HepG2 (cell line): ENCODE data around the gene TBC1D10A. TPM values are rescaled to one million over a fixed set of nuclear protein-coding genes. Genes with fewer than 3 reads are reported as not detected.

Source experiments
- FOXK1 ChIP-seq: sonication (generic); formaldehyde crosslinking; IDR thresholded peaks from 2 replicates; pipeline ENCODE4 v1.4.0; 2020; ENCODE audit warnings: low read depth, missing genetic modification reagents, borderline replicate concordance
- IRX3 ChIP-seq: sonication (generic); formaldehyde crosslinking; IDR thresholded peaks from 2 replicates; pipeline ENCODE4 v1.8.1; 2023; ENCODE audit warnings: mild to moderate bottlenecking, low read depth, missing genetic modification reagents, borderline replicate concordance
- MBNL3 ChIP-seq: fragments of 250-450 bp; sonication (Bioruptor Pico); conservative IDR thresholded peaks from 2 replicates; pipeline ENCODE4 v1.8.0; 2022; ENCODE audit warnings: mild to moderate bottlenecking, inconsistent platforms
- NCOA5 ChIP-seq: sonication (generic); formaldehyde crosslinking; IDR thresholded peaks from 2 replicates; pipeline ENCODE4 v1.4.0; 2020; ENCODE audit warnings: missing genetic modification reagents
- PRDM15 ChIP-seq: sonication (generic); formaldehyde crosslinking; IDR thresholded peaks from 2 replicates; pipeline ENCODE4 v1.4.0; 2020; ENCODE audit warnings: missing genetic modification reagents
- TMF1 ChIP-seq: sonication (generic); formaldehyde crosslinking; IDR thresholded peaks from 2 replicates; pipeline ENCODE4 v1.8.1; 2022; ENCODE audit warnings: low read depth, missing genetic modification reagents
- TRIM24 ChIP-seq: sonication (generic); formaldehyde crosslinking; IDR thresholded peaks from 2 replicates; pipeline ENCODE4 v1.8.0; 2022; ENCODE audit warnings: mild to moderate bottlenecking, missing genetic modification reagents
- ZBTB4 ChIP-seq: sonication (generic); formaldehyde crosslinking; IDR thresholded peaks from 2 replicates; pipeline ENCODE4 v1.4.0; 2020; ENCODE audit warnings: missing genetic modification reagents, mild to moderate bottlenecking, borderline replicate concordance
- ZNF30 ChIP-seq: sonication (generic); formaldehyde crosslinking; IDR thresholded peaks from 2 replicates; pipeline ENCODE4 v1.5.0; 2020; ENCODE audit warnings: mild to moderate bottlenecking, missing genetic modification reagents
- ZNF558 ChIP-seq: sonication (generic); formaldehyde crosslinking; IDR thresholded peaks from 2 replicates; pipeline ENCODE4 v1.9.0; 2022; ENCODE audit warnings: mild to moderate bottlenecking, missing genetic modification reagents, borderline replicate concordance
- ZNF891 ChIP-seq: sonication (generic); formaldehyde crosslinking; IDR thresholded peaks from 2 replicates; pipeline ENCODE4 v1.5.0; 2020; ENCODE audit warnings: mild to moderate bottlenecking, missing genetic modification reagents
- polyA plus RNA-seq, 8 experiments: library from polyadenylated mRNA; depleted of rRNA in 3 of 8; stranded (reverse) in 7 of 8; unstranded in 1 of 8; fragments of >200 nt; fragmentation: Illumina TruSeq in 4 of 8; extraction: Trizol in 4 of 8; gene quantifications; 2 replicates each; pipeline versions ENCODE4 v1.2.1 to v1.2.3, GENCODE V29; 2011 to 2016; ENCODE audit warnings: low read depth in 4 of 8, missing spikeins in 1 of 8, mixed read lengths in 1 of 8; ENCODE audit not compliant: insufficient read depth in 1 of 8
- total RNA-seq, 5 experiments: library from RNA; depleted of rRNA; stranded (reverse); fragments of >200 nt; fragmentation: Illumina TruSeq; extraction: Trizol; gene quantifications; 2 replicates each; pipeline ENCODE4 v1.2.3, GENCODE V29; 2016; ENCODE audit warnings: low read depth in 1 of 5
- TF ChIP-seq, protein P1 (sequence below): sonication (generic); formaldehyde crosslinking; IDR thresholded peaks from 2 replicates; pipeline ENCODE4 v1.4.0; 2020; ENCODE audit warnings: missing genetic modification reagents, borderline replicate concordance
- TF ChIP-seq, protein P2 (sequence below): sonication (generic); formaldehyde crosslinking; IDR thresholded peaks from 2 replicates; pipeline ENCODE4 v1.8.1; 2022; ENCODE audit warnings: mild to moderate bottlenecking, missing genetic modification reagents
- TF ChIP-seq, protein P3 (sequence below): sonication (generic); formaldehyde crosslinking; IDR thresholded peaks from 2 replicates; pipeline ENCODE4 v1.8.1; 2023; ENCODE audit warnings: mild to moderate bottlenecking, missing genetic modification reagents

Gene TBC1D10A
- total and polyA plus RNA-seq, 2 of the 13 experiments (the other 11 are each of a cell fraction or from before 2014, with no cell fraction given): 4.2 to 4.9 TPM

- peak; percentile 59; the same call in 1 of the 2 replicates for TF ChIP-seq PRDM15 (CRISPR knock-in tag)
- TF ChIP-seq, protein P1, sequence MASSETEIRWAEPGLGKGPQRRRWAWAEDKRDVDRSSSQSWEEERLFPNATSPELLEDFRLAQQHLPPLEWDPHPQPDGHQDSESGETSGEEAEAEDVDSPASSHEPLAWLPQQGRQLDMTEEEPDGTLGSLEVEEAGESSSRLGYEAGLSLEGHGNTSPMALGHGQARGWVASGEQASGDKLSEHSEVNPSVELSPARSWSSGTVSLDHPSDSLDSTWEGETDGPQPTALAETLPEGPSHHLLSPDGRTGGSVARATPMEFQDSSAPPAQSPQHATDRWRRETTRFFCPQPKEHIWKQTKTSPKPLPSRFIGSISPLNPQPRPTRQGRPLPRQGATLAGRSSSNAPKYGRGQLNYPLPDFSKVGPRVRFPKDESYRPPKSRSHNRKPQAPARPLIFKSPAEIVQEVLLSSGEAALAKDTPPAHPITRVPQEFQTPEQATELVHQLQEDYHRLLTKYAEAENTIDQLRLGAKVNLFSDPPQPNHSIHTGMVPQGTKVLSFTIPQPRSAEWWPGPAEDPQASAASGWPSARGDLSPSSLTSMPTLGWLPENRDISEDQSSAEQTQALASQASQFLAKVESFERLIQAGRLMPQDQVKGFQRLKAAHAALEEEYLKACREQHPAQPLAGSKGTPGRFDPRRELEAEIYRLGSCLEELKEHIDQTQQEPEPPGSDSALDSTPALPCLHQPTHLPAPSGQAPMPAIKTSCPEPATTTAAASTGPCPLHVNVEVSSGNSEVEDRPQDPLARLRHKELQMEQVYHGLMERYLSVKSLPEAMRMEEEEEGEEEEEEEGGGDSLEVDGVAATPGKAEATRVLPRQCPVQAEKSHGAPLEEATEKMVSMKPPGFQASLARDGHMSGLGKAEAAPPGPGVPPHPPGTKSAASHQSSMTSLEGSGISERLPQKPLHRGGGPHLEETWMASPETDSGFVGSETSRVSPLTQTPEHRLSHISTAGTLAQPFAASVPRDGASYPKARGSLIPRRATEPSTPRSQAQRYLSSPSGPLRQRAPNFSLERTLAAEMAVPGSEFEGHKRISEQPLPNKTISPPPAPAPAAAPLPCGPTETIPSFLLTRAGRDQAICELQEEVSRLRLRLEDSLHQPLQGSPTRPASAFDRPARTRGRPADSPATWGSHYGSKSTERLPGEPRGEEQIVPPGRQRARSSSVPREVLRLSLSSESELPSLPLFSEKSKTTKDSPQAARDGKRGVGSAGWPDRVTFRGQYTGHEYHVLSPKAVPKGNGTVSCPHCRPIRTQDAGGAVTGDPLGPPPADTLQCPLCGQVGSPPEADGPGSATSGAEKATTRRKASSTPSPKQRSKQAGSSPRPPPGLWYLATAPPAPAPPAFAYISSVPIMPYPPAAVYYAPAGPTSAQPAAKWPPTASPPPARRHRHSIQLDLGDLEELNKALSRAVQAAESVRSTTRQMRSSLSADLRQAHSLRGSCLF (CRISPR knock-in tag): no peak
- TF ChIP-seq ZBTB4: no peak
- TF ChIP-seq FOXK1 (CRISPR knock-in tag): peak; percentile 43; the same call in 1 of the 2 replicates
- TF ChIP-seq, protein P2, sequence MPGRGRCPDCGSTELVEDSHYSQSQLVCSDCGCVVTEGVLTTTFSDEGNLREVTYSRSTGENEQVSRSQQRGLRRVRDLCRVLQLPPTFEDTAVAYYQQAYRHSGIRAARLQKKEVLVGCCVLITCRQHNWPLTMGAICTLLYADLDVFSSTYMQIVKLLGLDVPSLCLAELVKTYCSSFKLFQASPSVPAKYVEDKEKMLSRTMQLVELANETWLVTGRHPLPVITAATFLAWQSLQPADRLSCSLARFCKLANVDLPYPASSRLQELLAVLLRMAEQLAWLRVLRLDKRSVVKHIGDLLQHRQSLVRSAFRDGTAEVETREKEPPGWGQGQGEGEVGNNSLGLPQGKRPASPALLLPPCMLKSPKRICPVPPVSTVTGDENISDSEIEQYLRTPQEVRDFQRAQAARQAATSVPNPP: no peak
- TF ChIP-seq MBNL3: no peak
- TF ChIP-seq ZNF891 (CRISPR knock-in tag): peak; percentile 78
- TF ChIP-seq, protein P3, sequence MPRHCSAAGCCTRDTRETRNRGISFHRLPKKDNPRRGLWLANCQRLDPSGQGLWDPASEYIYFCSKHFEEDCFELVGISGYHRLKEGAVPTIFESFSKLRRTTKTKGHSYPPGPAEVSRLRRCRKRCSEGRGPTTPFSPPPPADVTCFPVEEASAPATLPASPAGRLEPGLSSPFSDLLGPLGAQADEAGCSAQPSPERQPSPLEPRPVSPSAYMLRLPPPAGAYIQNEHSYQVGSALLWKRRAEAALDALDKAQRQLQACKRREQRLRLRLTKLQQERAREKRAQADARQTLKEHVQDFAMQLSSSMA (CRISPR knock-in tag): peak; percentile 84; the same call in 1 of the 2 replicates
- TF ChIP-seq IRX3: peak; percentile 88
- no peak for TF ChIP-seq TRIM24 (CRISPR knock-in tag)
- TF ChIP-seq NCOA5 (CRISPR knock-in tag): no peak
- no peak; the same call in 1 of the 2 replicates for TF ChIP-seq ZNF558 (CRISPR knock-in tag)
- TF ChIP-seq TMF1 (CRISPR knock-in tag): peak; percentile 86; the same call in 1 of the 2 replicates
- no peak for TF ChIP-seq ZNF30
Observed at GRCh38 chr22:30356449-30357235, 29.9 kb upstream of the TBC1D10A start, which contains the start of the genes CCDC157 and SF3A1 (continued).
